K562 (cell line): ENCODE data around the gene PRXL2B. TPM values are rescaled to one million over a fixed set of nuclear protein-coding genes. Genes with fewer than 3 reads are reported as not detected.
A peak's percentile ranks its signal among the peaks of the same experiment; 100 is the strongest.

Experiments
- CHCHD3 ChIP-seq: fragments of 250-450 bp; sonication (Bioruptor Pico); IDR thresholded peaks from 2 replicates; pipeline ENCODE4 v2.1.2; 2022; ENCODE audit warnings: mild to moderate bottlenecking
- ESRRA ChIP-seq: fragments of 450-650 bp; IDR thresholded peaks from 2 replicates; pipeline ENCODE4 v1.6.1; 2014; ENCODE audit warnings: low read depth, mild to moderate bottlenecking, moderate library complexity, borderline replicate concordance
- HMGN3 ChIP-seq: IDR thresholded peaks from 2 replicates; pipeline ENCODE4 v1.6.1; 2011; ENCODE audit warnings: borderline replicate concordance, low read depth, mild to moderate bottlenecking, mixed read lengths, low read length; ENCODE audit not compliant: insufficient read length; ENCODE audit errors: extremely low read depth
- JUN ChIP-seq, 2 experiments: sonication (generic) in 1 of 2; formaldehyde crosslinking in 1 of 2; IDR thresholded peaks; 2 replicates each; pipeline versions ENCODE4 v1.6.1 to v1.8.0; 2012 to 2022; ENCODE audit warnings: borderline replicate concordance in 2 of 2, mild to moderate bottlenecking in 2 of 2, improper control_type of control experiment in 1 of 2, low read depth in 1 of 2, low read length in 1 of 2, missing genetic modification reagents in 1 of 2
- L3MBTL2 ChIP-seq: fragments of 450-650 bp; IDR thresholded peaks from 2 replicates; pipeline ENCODE4 v1.6.1; 2016; ENCODE audit warnings: mild to moderate bottlenecking, moderate library complexity
- NONO ChIP-seq, 2 experiments: fragments of 200-400 bp in 1 of 2; fragments of 450-650 bp in 1 of 2; formaldehyde crosslinking in 1 of 2; IDR thresholded peaks; 2 replicates each; pipeline ENCODE4 v1.6.1; 2017; ENCODE audit warnings: low read depth in 2 of 2, mild to moderate bottlenecking in 2 of 2, moderate library complexity in 2 of 2, low read length in 1 of 2
- SIN3A ChIP-seq, 2 experiments: fragments of 150-350 bp in 1 of 2; IDR thresholded peaks; 2 replicates each; pipeline ENCODE4 v1.6.1; 2011 to 2016; ENCODE audit warnings: borderline replicate concordance in 2 of 2, low read depth in 2 of 2, low read length in 2 of 2, mild to moderate bottlenecking in 2 of 2, moderate library complexity in 2 of 2; ENCODE audit not compliant: control insufficient read depth in 1 of 2
- SP1 ChIP-seq: sonication (generic); formaldehyde crosslinking; IDR thresholded peaks from 2 replicates; pipeline ENCODE4 v1.8.1; 2022; ENCODE audit warnings: mild to moderate bottlenecking, missing genetic modification reagents
- SRF ChIP-seq, 2 experiments: fragments of 250-450, 450-650 bp in 1 of 2; sonication (Bioruptor Pico) in 1 of 2; sonication (generic) in 1 of 2; formaldehyde crosslinking; IDR thresholded peaks; 2 replicates each; pipeline versions ENCODE4 v1.5.0 to v1.5.1; 2020 to 2022; ENCODE audit warnings: mild to moderate bottlenecking in 1 of 2, missing genetic modification reagents in 1 of 2
- ZC3H4 ChIP-seq: sonication (generic); formaldehyde crosslinking; IDR thresholded peaks from 2 replicates; pipeline ENCODE4 v1.9.0; 2021; ENCODE audit warnings: missing genetic modification reagents, borderline replicate concordance
- ZFP36 ChIP-seq: fragments of 150-350 bp; IDR thresholded peaks from 2 replicates; pipeline ENCODE4 v1.6.1; 2018; ENCODE audit warnings: low read length, low read depth; ENCODE audit not compliant: partially characterized antibody
- polyA plus RNA-seq, 8 experiments: library from polyadenylated mRNA; depleted of rRNA in 4 of 8; stranded (reverse) in 5 of 8; unstranded in 3 of 8; fragments of >200 nt; fragmentation: Nextera tagmentation in 2 of 8; fragmentation: Illumina TruSeq in 1 of 8; extraction: Ambion mirVana in 2 of 8; extraction: Trizol in 1 of 8; gene quantifications; 2 replicates each; pipeline versions ENCODE4 v1.2.1 to v1.2.3, GENCODE V29; 2011 to 2014; ENCODE audit warnings: inconsistent platforms in 1 of 8, missing spikeins in 1 of 8
- total RNA-seq, 7 experiments: library from RNA; depleted of rRNA in 6 of 7; stranded (reverse); fragments of >200 nt in 6 of 7; fragmentation: Illumina TruSeq in 2 of 7; extraction: Trizol in 2 of 7; gene quantifications; 2 replicates each; pipeline versions ENCODE4 v1.2.1 to v1.2.3, GENCODE V29; 2011 to 2021; ENCODE audit warnings: low replicate concordance in 1 of 7
- TF ChIP-seq, protein P1 (sequence below): sonication (generic); formaldehyde crosslinking; IDR thresholded peaks from 2 replicates; pipeline ENCODE4 v1.8.0; 2023; ENCODE audit warnings: mild to moderate bottlenecking, missing genetic modification reagents
- TF ChIP-seq, protein P2 (sequence below): fragments of 200-400 bp; formaldehyde crosslinking; IDR thresholded peaks from 2 replicates; pipeline ENCODE4 v1.6.1; 2017; ENCODE audit warnings: mild to moderate bottlenecking, low read depth, low read length, moderate library complexity
- TF ChIP-seq, protein P3 (sequence below): sonication (generic); formaldehyde crosslinking; IDR thresholded peaks from 2 replicates; pipeline ENCODE4 v1.8.1; 2023; ENCODE audit warnings: mild to moderate bottlenecking, missing genetic modification reagents
- TF ChIP-seq, protein P4 (sequence below): sonication (generic); formaldehyde crosslinking; IDR thresholded peaks from 2 replicates; pipeline ENCODE4 v1.8.0; 2022; ENCODE audit warnings: missing genetic modification reagents, mild to moderate bottlenecking, moderate library complexity, borderline replicate concordance

PRXL2B gene
- total and polyA plus RNA-seq, 9 of the 15 experiments (the other 6 are each of a cell fraction or from before 2014, with no cell fraction given): 0.99 to 25.3 (median 11.8) TPM

DNA sequence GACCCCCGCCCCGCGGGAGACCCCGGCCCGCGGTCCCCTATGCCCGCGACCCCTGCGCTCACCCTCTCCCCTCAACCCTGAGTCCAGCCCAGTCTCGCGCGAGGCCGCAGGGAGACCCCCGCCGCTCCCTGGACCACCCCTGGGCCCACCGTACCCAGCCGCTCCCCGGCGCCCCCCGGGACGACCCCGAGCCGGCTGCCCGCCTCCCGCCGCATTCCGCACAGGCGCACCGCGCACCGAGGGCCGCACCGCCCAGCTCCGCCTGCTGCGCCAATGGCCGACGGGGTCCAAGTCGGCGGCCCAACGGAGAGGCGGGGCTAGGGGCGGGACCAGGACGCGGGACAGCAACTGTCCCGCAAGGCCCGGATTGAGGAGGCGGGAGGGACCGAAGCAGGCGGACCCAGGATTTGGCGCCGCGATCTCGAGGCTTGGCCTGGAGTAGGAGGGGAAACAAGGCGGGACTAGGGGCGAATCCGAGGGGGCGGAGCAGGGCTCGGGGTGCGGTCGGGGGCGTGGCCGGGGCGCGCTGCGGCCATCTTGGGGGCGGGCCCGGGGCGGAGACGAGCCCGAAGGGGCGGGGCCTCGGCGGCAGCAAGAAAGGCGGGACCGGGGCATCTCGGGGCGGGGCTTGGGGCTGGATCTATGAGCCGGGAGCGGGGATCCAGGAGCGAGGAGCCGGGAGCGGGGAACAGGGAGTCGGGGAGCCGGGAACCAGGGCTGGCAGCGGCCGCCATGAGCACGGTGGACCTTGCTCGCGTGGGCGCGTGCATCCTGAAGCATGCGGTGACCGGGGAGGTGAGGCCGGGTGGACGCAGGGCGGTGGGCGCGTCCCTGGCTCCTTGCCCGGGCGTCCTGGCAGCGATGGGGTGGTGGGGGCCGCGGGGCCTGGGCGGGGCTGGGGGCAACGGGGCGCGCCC, at the start of gene PRXL2B (continued):
- TF ChIP-seq, protein P1, sequence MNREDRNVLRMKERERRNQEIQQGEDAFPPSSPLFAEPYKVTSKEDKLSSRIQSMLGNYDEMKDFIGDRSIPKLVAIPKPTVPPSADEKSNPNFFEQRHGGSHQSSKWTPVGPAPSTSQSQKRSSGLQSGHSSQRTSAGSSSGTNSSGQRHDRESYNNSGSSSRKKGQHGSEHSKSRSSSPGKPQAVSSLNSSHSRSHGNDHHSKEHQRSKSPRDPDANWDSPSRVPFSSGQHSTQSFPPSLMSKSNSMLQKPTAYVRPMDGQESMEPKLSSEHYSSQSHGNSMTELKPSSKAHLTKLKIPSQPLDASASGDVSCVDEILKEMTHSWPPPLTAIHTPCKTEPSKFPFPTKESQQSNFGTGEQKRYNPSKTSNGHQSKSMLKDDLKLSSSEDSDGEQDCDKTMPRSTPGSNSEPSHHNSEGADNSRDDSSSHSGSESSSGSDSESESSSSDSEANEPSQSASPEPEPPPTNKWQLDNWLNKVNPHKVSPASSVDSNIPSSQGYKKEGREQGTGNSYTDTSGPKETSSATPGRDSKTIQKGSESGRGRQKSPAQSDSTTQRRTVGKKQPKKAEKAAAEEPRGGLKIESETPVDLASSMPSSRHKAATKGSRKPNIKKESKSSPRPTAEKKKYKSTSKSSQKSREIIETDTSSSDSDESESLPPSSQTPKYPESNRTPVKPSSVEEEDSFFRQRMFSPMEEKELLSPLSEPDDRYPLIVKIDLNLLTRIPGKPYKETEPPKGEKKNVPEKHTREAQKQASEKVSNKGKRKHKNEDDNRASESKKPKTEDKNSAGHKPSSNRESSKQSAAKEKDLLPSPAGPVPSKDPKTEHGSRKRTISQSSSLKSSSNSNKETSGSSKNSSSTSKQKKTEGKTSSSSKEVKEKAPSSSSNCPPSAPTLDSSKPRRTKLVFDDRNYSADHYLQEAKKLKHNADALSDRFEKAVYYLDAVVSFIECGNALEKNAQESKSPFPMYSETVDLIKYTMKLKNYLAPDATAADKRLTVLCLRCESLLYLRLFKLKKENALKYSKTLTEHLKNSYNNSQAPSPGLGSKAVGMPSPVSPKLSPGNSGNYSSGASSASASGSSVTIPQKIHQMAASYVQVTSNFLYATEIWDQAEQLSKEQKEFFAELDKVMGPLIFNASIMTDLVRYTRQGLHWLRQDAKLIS: no peak
- TF ChIP-seq, protein P2, sequence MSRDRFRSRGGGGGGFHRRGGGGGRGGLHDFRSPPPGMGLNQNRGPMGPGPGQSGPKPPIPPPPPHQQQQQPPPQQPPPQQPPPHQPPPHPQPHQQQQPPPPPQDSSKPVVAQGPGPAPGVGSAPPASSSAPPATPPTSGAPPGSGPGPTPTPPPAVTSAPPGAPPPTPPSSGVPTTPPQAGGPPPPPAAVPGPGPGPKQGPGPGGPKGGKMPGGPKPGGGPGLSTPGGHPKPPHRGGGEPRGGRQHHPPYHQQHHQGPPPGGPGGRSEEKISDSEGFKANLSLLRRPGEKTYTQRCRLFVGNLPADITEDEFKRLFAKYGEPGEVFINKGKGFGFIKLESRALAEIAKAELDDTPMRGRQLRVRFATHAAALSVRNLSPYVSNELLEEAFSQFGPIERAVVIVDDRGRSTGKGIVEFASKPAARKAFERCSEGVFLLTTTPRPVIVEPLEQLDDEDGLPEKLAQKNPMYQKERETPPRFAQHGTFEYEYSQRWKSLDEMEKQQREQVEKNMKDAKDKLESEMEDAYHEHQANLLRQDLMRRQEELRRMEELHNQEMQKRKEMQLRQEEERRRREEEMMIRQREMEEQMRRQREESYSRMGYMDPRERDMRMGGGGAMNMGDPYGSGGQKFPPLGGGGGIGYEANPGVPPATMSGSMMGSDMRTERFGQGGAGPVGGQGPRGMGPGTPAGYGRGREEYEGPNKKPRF: no peak
- TF ChIP-seq CHCHD3: peak; percentile 74; the same call in 1 of the 2 replicates
- peak; percentile 68; the same call in 1 of the 2 replicates for TF ChIP-seq ZC3H4 (CRISPR knock-in tag)
- TF ChIP-seq SP1: peak; percentile 89
- peak in 1 of 2 experiments; percentile 46; a peak in 1 of 4 replicates for TF ChIP-seq NONO (IDR thresholded peaks at IDR 0.05; ENCODE audit: low read depth in 2 of 2, low read length in 1 of 2)
- 0 out of 4 replicates have a peak, but pooled peaks of 1 of the 2 experiments have one; percentile 16 for TF ChIP-seq SIN3A (IDR thresholded peaks at IDR 0.05; ENCODE audit: borderline replicate concordance in 2 of 2, control insufficient read depth in 1 of 2, low read depth in 2 of 2, low read length in 2 of 2)
- TF ChIP-seq ZFP36: no peak
- TF ChIP-seq, protein P3, sequence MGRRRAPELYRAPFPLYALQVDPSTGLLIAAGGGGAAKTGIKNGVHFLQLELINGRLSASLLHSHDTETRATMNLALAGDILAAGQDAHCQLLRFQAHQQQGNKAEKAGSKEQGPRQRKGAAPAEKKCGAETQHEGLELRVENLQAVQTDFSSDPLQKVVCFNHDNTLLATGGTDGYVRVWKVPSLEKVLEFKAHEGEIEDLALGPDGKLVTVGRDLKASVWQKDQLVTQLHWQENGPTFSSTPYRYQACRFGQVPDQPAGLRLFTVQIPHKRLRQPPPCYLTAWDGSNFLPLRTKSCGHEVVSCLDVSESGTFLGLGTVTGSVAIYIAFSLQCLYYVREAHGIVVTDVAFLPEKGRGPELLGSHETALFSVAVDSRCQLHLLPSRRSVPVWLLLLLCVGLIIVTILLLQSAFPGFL: no peak
- TF ChIP-seq L3MBTL2: peak; percentile 97
- TF ChIP-seq SRF (CRISPR knock-in tag; IDR thresholded peaks at IDR 0.05): no peak
- peak; percentile 85 for TF ChIP-seq HMGN3
- TF ChIP-seq, protein P4, sequence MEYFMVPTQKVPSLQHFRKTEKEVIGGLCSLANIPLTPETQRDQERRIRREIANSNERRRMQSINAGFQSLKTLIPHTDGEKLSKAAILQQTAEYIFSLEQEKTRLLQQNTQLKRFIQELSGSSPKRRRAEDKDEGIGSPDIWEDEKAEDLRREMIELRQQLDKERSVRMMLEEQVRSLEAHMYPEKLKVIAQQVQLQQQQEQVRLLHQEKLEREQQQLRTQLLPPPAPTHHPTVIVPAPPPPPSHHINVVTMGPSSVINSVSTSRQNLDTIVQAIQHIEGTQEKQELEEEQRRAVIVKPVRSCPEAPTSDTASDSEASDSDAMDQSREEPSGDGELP (CRISPR knock-in tag): peak; percentile 37; the same call in 1 of the 2 replicates
- TF ChIP-seq JUN (IDR thresholded peaks at IDR 0.05; ENCODE audit: borderline replicate concordance, low read depth, low read length): peak; percentile 19; the same call in 1 of the 2 replicates
- TF ChIP-seq JUN (CRISPR knock-in tag; IDR thresholded peaks at IDR 0.05; ENCODE audit: borderline replicate concordance): no peak
- peak; percentile 52; the same call in 1 of the 2 replicates for TF ChIP-seq ESRRA
